K562 (cell line): Measurements from ENCODE around the gene VPS4B. TPM values are rescaled to one million over a fixed set of nuclear protein-coding genes. Genes with fewer than 3 reads are reported as not detected.

Source experiments
- HOXB6 ChIP-seq: fragments of 250-450 bp; sonication (Bioruptor Pico); IDR thresholded peaks from 2 replicates; pipeline ENCODE4 v1.5.1; 2022; ENCODE audit warnings: mild to moderate bottlenecking, borderline replicate concordance
- PREB ChIP-seq: sonication (generic); formaldehyde crosslinking; IDR thresholded peaks from 2 replicates; pipeline ENCODE4 v1.8.1; 2023; ENCODE audit warnings: mild to moderate bottlenecking, missing genetic modification reagents
- RBM25 ChIP-seq: fragments of 200-400 bp; formaldehyde crosslinking; IDR thresholded peaks from 2 replicates; pipeline ENCODE4 v1.6.1; 2018; ENCODE audit warnings: low read length, low read depth, moderate library complexity; ENCODE audit not compliant: severe bottlenecking
- SFPQ ChIP-seq: fragments of 200-400 bp; formaldehyde crosslinking; IDR thresholded peaks from 2 replicates; pipeline ENCODE4 v1.6.1; 2017; ENCODE audit warnings: mild to moderate bottlenecking, low read depth, low read length, moderate library complexity
- SUPT5H ChIP-seq: fragments of 450-650 bp; IDR thresholded peaks from 2 replicates; pipeline ENCODE4 v1.6.1; 2016
- TAF15 ChIP-seq: fragments of 200-400 bp; formaldehyde crosslinking; IDR thresholded peaks from 2 replicates; pipeline ENCODE4 v1.6.1; 2017; ENCODE audit warnings: mild to moderate bottlenecking, low read depth, low read length, moderate library complexity
- ZBTB33 ChIP-seq: sonication (generic); formaldehyde crosslinking; IDR thresholded peaks from 2 replicates; pipeline ENCODE4 v1.8.1; 2023; ENCODE audit warnings: mild to moderate bottlenecking, missing genetic modification reagents
- ZBTB43 ChIP-seq: sonication (generic); formaldehyde crosslinking; IDR thresholded peaks from 2 replicates; pipeline ENCODE4 v1.8.0; 2023; ENCODE audit warnings: mild to moderate bottlenecking, missing genetic modification reagents
- ZNF143 ChIP-seq: sonication (generic); formaldehyde crosslinking; IDR thresholded peaks from 2 replicates; pipeline ENCODE4 v1.9.0; 2022; ENCODE audit warnings: mild to moderate bottlenecking, missing genetic modification reagents
- ZNF717 ChIP-seq: fragments of 250-450 bp; sonication (Bioruptor Pico); IDR thresholded peaks from 2 replicates; pipeline ENCODE4 v1.5.0; 2021
- ZNF780A ChIP-seq: fragments of 250-450 bp; sonication (Bioruptor Pico); IDR thresholded peaks from 2 replicates; pipeline ENCODE4 v1.5.0; 2021; ENCODE audit warnings: mild to moderate bottlenecking
- polyA plus RNA-seq, 8 experiments: library from polyadenylated mRNA; depleted of rRNA in 4 of 8; stranded (reverse) in 5 of 8; unstranded in 3 of 8; fragments of >200 nt; fragmentation: Nextera tagmentation in 2 of 8; fragmentation: Illumina TruSeq in 1 of 8; extraction: Ambion mirVana in 2 of 8; extraction: Trizol in 1 of 8; gene quantifications; 2 replicates each; pipeline versions ENCODE4 v1.2.1 to v1.2.3, GENCODE V29; 2011 to 2014; ENCODE audit warnings: inconsistent platforms in 1 of 8, missing spikeins in 1 of 8
- total RNA-seq, 7 experiments: library from RNA; depleted of rRNA in 6 of 7; stranded (reverse); fragments of >200 nt in 6 of 7; fragmentation: Illumina TruSeq in 2 of 7; extraction: Trizol in 2 of 7; gene quantifications; 2 replicates each; pipeline versions ENCODE4 v1.2.1 to v1.2.3, GENCODE V29; 2011 to 2021; ENCODE audit warnings: low replicate concordance in 1 of 7

The VPS4B gene
- total and polyA plus RNA-seq, 9 of the 15 experiments (the other 6 are each of a cell fraction or from before 2014, with no cell fraction given) = 7.3 to 16.4 (median 10.4) TPM

- peak; percentile 17 for TF ChIP-seq RBM25
- TF ChIP-seq ZNF717 (CRISPR knock-in tag) = no peak
- TF ChIP-seq ZBTB43 = no peak; the same call in 1 of the 2 replicates
- no peak for TF ChIP-seq ZNF780A (CRISPR knock-in tag)
- TF ChIP-seq ZNF143 (CRISPR knock-in tag) = peak; percentile 32; the same call in 1 of the 2 replicates
- TF ChIP-seq PREB (CRISPR knock-in tag) = no peak
- no peak for TF ChIP-seq HOXB6 (CRISPR knock-in tag)
- TF ChIP-seq SFPQ = no peak
- 0 out of 2 replicates have a peak, but pooled peaks have one; percentile 18 for TF ChIP-seq ZBTB33
- TF ChIP-seq TAF15 = no peak
- TF ChIP-seq SUPT5H = peak; percentile 91
These were observed 55.0 kb downstream of the VPS4B start, which contains the start of gene KDSR (continued) for GRCh38 chr18:63367053-63367953.
